Neural cell (in vitro differentiated cells): ENCODE results near the gene BLOC1S5. TPM values are rescaled to one million over a fixed set of nuclear protein-coding genes. Genes with fewer than 3 reads are reported as not detected.

Source experiments
- H2AFZ ChIP-seq: fragments of 200-600, 300-800 bp; sonication (generic), shearing (Covaris generic); 2 replicates; pipeline ENCODE4 v1.6.0; 2014; ENCODE audit warnings: low read depth, mild to moderate bottlenecking, antibody characterized with exemption, low read length, moderate library complexity
- H3F3A ChIP-seq: fragments of 200-600 bp; shearing (Covaris generic); 2 replicates; pipeline ENCODE4 v1.6.1; 2016; ENCODE audit warnings: mild to moderate bottlenecking, moderate library complexity, mixed read lengths, antibody characterized with exemption, low read length; ENCODE audit not compliant: insufficient read depth, poor library complexity, severe bottlenecking
- H3K27ac ChIP-seq: fragments of 200-600, 300-800 bp; sonication (generic), shearing (Covaris generic); 2 replicates; pipeline ENCODE4 v1.5.1; 2014; ENCODE audit warnings: mild to moderate bottlenecking, low read length, moderate library complexity
- H3K27me3 ChIP-seq: fragments of 300-800, 200-600 bp; sonication (generic), shearing (Covaris generic); 2 replicates; pipeline ENCODE4 v1.6.0; 2014; ENCODE audit warnings: mild to moderate bottlenecking, low read depth, low read length, moderate library complexity; ENCODE audit not compliant: insufficient read depth
- H3K36me3 ChIP-seq: fragments of 300-800, 200-600 bp; sonication (generic), shearing (Covaris generic); 2 replicates; pipeline ENCODE4 v1.5.1; 2014; ENCODE audit warnings: mild to moderate bottlenecking, antibody characterized with exemption, low read length, moderate library complexity; ENCODE audit not compliant: insufficient read depth
- H3K4me2 ChIP-seq: fragments of 300-800, 200-600 bp; sonication (generic), shearing (Covaris generic); 2 replicates; pipeline ENCODE4 v1.6.0; 2014; ENCODE audit warnings: mild to moderate bottlenecking, low read length
- H3K4me3 ChIP-seq: fragments of 300-800, 200-600 bp; sonication (generic), shearing (Covaris generic); 2 replicates; pipeline ENCODE4 v1.5.1; 2014; ENCODE audit warnings: mild to moderate bottlenecking, low read length, moderate library complexity
- H3K79me2 ChIP-seq: fragments of 200-600 bp; shearing (Covaris generic); replicated peaks from 2 replicates; pipeline ENCODE4 v1.6.0; 2014; ENCODE audit warnings: mild to moderate bottlenecking, low read length, moderate library complexity; ENCODE audit not compliant: insufficient read depth
- H3K9ac ChIP-seq: fragments of 300-800, 200-600 bp; sonication (generic), shearing (Covaris generic); 2 replicates; pipeline ENCODE4 v1.6.1; 2016; ENCODE audit warnings: mild to moderate bottlenecking, low read length, mixed read lengths
- H3K9me2 ChIP-seq: fragments of 200-600 bp; shearing (Covaris generic); 2 replicates; pipeline ENCODE4 v1.6.1; 2016; ENCODE audit warnings: mild to moderate bottlenecking, low read length, mixed read lengths; ENCODE audit not compliant: insufficient read depth
- H3K9me3 ChIP-seq: fragments of 200-600, 300-800 bp; sonication (generic), shearing (Covaris generic); 2 replicates; pipeline ENCODE4 v1.6.1; 2016; ENCODE audit warnings: mild to moderate bottlenecking, mixed run types, low read length, moderate library complexity, mixed read lengths
- H4K20me1 ChIP-seq: fragments of 200-600 bp; shearing (Covaris generic); 2 replicates; pipeline ENCODE4 v1.6.1; 2016; ENCODE audit warnings: mild to moderate bottlenecking, mixed run types; ENCODE audit not compliant: insufficient read depth
- EP300 ChIP-seq: fragments of 450-650 bp; conservative IDR thresholded peaks from 2 replicates; pipeline ENCODE4 v1.6.1; 2014; ENCODE audit warnings: antibody characterized with exemption, mild to moderate bottlenecking, moderate library complexity; ENCODE audit not compliant: poor library complexity, severe bottlenecking
- EZH2 ChIP-seq: fragments of 200-600, 300-800 bp; shearing (Covaris generic), sonication (generic); IDR thresholded peaks from 2 replicates; pipeline ENCODE4 v1.6.1; 2014; ENCODE audit warnings: antibody characterized with exemption, low read length, borderline replicate concordance, mild to moderate bottlenecking; ENCODE audit not compliant: insufficient read depth, poor library complexity, severe bottlenecking
- MXI1 ChIP-seq: fragments of 450-650 bp; conservative IDR thresholded peaks from 2 replicates; pipeline ENCODE4 v1.6.1; 2014; ENCODE audit warnings: antibody characterized with exemption, mild to moderate bottlenecking; ENCODE audit not compliant: poor library complexity, severe bottlenecking
- POLR2AphosphoS5 ChIP-seq: IDR thresholded peaks from 2 replicates; pipeline ENCODE4 v1.6.1; 2012
- RAD21 ChIP-seq: fragments of 450-650 bp; conservative IDR thresholded peaks from 2 replicates; pipeline ENCODE4 v1.6.1; 2014; ENCODE audit warnings: antibody characterized with exemption, mild to moderate bottlenecking, moderate library complexity
- SMC3 ChIP-seq: fragments of 450-650 bp; conservative IDR thresholded peaks from 2 replicates; pipeline ENCODE4 v1.6.1; 2014; ENCODE audit warnings: antibody characterized with exemption, mild to moderate bottlenecking, moderate library complexity; ENCODE audit not compliant: poor library complexity
- TAF1 ChIP-seq: IDR thresholded peaks from 2 replicates; pipeline ENCODE4 v1.6.1; 2012; ENCODE audit warnings: low read depth
- polyA plus RNA-seq: library from polyadenylated mRNA; depleted of rRNA; stranded (reverse); fragments of >200 nt; gene quantifications from 2 replicates; pipeline ENCODE4 v1.2.3, GENCODE V29; 2014
- TF ChIP-seq, protein P1 (sequence below): IDR thresholded peaks from 2 replicates; pipeline ENCODE4 v1.6.1; 2012; ENCODE audit warnings: borderline replicate concordance
- TF ChIP-seq, protein P2 (sequence below): fragments of 450-650 bp; IDR thresholded peaks from 2 replicates; pipeline ENCODE4 v1.5.1; 2014; ENCODE audit warnings: antibody characterized with exemption, mild to moderate bottlenecking, moderate library complexity; ENCODE audit not compliant: poor library complexity, severe bottlenecking

BLOC1S5 gene
- polyA plus RNA-seq, 1 donor from 2014 or later: 12.2 TPM

DNA sequence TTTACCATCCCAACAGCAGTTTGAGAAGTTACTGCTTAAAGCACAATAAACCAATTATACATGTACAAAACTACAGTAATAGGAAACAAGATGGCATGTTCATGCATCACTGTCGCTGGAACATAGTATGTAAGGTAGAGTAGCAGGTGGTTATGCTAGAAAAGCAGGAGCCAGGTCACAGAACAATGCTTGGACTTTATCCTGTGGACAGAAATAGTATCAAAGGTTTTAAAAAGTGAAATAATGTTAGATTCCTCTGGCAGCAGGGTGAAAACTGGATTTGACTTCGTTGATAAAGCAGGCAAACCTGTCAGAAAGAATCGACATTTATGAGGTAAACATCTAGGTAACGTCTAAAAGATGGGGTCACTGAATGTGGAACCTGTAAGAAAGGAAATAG is 2.5 kb downstream of the BLOC1S5 start (continued):
- TF ChIP-seq, protein P1, sequence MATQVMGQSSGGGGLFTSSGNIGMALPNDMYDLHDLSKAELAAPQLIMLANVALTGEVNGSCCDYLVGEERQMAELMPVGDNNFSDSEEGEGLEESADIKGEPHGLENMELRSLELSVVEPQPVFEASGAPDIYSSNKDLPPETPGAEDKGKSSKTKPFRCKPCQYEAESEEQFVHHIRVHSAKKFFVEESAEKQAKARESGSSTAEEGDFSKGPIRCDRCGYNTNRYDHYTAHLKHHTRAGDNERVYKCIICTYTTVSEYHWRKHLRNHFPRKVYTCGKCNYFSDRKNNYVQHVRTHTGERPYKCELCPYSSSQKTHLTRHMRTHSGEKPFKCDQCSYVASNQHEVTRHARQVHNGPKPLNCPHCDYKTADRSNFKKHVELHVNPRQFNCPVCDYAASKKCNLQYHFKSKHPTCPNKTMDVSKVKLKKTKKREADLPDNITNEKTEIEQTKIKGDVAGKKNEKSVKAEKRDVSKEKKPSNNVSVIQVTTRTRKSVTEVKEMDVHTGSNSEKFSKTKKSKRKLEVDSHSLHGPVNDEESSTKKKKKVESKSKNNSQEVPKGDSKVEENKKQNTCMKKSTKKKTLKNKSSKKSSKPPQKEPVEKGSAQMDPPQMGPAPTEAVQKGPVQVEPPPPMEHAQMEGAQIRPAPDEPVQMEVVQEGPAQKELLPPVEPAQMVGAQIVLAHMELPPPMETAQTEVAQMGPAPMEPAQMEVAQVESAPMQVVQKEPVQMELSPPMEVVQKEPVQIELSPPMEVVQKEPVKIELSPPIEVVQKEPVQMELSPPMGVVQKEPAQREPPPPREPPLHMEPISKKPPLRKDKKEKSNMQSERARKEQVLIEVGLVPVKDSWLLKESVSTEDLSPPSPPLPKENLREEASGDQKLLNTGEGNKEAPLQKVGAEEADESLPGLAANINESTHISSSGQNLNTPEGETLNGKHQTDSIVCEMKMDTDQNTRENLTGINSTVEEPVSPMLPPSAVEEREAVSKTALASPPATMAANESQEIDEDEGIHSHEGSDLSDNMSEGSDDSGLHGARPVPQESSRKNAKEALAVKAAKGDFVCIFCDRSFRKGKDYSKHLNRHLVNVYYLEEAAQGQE: no peak
- TF ChIP-seq POLR2AphosphoS5: no peak
- no peak for TF ChIP-seq TAF1

DNA sequence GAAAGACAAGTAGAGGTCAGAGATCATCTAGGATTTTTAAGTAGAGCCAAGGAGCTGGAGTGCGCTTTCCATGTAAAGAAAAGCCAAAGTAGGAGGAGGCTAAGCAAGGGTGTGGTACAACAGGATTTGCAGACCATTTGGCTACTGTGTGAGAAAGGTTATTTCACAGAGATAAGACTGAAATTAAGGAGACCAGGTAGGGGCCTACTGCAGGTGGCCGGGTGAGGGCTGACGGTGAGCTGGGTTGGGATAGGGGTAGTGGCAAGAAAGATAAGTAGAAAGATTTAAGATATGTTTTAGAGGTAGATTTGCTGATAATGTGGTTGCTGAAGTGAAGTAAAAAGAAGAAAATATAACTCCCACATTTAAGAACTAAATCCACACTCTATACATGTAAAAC is 3.8 kb downstream of the BLOC1S5 start:
- H3K9ac ChIP-seq: no peak overlapping the region
- H3K9me3 ChIP-seq: no peaks in the 10 kb centered on the region
- H3K9me2 ChIP-seq: no peaks in the 10 kb centered on the region
- H2AFZ ChIP-seq: no peak overlapping the region
- H4K20me1 ChIP-seq: no peaks in the 10 kb centered on the region
- peaks cover 5% of the 10 kb centered on the region for H3K36me3 ChIP-seq
- no peaks in the 10 kb centered on the region for H3K79me2 ChIP-seq
- H3K4me3 ChIP-seq: no peak overlapping the region
- H3F3A ChIP-seq: no peaks in the 10 kb centered on the region
- no peaks in the 10 kb centered on the region for H3K27me3 ChIP-seq
- no peak overlapping the region for H3K4me2 ChIP-seq
- TF ChIP-seq, protein P1: no peak
- TF ChIP-seq TAF1 (no peak), SMC3 (no peak), MXI1 (no peak)
- no peak overlapping the region for H3K27ac ChIP-seq

DNA sequence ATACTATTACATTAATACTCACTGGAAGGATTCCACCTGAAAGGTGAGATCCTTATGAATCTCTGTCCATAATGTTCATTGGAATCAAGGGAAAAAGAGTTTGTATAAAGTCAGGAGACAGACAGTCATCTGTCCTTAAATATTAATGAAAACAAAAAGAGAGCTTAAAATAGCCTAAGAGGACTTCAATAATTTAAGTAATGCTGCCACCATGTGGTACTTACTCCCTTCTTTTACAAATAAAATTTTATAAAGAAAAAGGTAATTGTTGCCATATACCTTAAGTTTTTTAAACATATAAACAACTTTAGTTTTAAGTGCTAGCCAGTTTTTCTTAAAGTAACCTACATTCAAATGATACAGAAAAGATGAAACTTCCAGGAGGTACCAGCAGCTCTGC is 5.1 kb downstream of the BLOC1S5 start:
- TF ChIP-seq, protein P2, sequence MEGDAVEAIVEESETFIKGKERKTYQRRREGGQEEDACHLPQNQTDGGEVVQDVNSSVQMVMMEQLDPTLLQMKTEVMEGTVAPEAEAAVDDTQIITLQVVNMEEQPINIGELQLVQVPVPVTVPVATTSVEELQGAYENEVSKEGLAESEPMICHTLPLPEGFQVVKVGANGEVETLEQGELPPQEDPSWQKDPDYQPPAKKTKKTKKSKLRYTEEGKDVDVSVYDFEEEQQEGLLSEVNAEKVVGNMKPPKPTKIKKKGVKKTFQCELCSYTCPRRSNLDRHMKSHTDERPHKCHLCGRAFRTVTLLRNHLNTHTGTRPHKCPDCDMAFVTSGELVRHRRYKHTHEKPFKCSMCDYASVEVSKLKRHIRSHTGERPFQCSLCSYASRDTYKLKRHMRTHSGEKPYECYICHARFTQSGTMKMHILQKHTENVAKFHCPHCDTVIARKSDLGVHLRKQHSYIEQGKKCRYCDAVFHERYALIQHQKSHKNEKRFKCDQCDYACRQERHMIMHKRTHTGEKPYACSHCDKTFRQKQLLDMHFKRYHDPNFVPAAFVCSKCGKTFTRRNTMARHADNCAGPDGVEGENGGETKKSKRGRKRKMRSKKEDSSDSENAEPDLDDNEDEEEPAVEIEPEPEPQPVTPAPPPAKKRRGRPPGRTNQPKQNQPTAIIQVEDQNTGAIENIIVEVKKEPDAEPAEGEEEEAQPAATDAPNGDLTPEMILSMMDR: peak; percentile 65
- TF ChIP-seq SMC3 (peak; percentile 69), EZH2 (no peak), MXI1 (no peak), POLR2AphosphoS5 (no peak), EP300 (no peak), RAD21 (peak; percentile 69), TAF1 (no peak)
- TF ChIP-seq, protein P1: no peak
- no peak overlapping the region for H3K4me3 ChIP-seq
- no peaks in the 10 kb centered on the region for H3F3A ChIP-seq
- H3K27ac ChIP-seq: no peak overlapping the region
- H3K9me2 ChIP-seq: no peaks in the 10 kb centered on the region
- peaks cover 5% of the 10 kb centered on the region for H3K36me3 ChIP-seq
- H3K4me2 ChIP-seq: no peak overlapping the region
- no peaks in the 10 kb centered on the region for H3K79me2 ChIP-seq
- H4K20me1 ChIP-seq: no peaks in the 10 kb centered on the region
- no peaks in the 10 kb centered on the region for H3K27me3 ChIP-seq
- H3K9ac ChIP-seq: no peak overlapping the region
- no peak overlapping the region for H2AFZ ChIP-seq
- no peaks in the 10 kb centered on the region for H3K9me3 ChIP-seq
